DMS 273 (cell line): ENCODE results near the gene A2ML1.
"Not testable (repeated sequence)": the region's sequence is repeated elsewhere in the genome, so short reads cannot be mapped to it uniquely, and the experiment has no call there.

ENCODE experiments used
- DNase-seq: peaks from one replicate; lab custom pipeline; 2025; ENCODE audit not compliant: unreplicated experiment; lab: John Stamatoyannopoulos, UW

A2ML1 gene

DNA sequence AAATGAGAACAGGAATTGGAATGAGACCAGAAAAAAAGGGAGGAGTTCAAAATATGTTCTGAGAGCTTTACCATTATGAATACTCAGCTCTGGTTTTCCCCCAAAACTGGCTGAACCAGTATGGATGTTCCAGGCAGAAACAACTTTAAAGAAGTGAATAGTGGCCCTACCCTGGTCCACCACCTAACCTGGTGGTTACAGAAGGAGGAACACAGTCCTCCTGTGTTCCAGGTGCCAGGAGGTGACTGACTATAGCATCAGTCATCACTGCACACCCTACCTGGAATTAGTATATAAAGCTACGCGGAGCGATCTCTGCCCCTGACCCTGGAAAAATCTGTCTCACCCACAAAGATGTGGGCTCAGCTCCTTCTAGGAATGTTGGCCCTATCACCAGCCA, at the start of gene A2ML1:
Gene A2ML1, plus strand, starts transcription at position 324 of the 400 bp plus-strand sequence. Its CDS starts 31 bp downstream, at position 355.
- DNase-seq: no peak

DNA sequence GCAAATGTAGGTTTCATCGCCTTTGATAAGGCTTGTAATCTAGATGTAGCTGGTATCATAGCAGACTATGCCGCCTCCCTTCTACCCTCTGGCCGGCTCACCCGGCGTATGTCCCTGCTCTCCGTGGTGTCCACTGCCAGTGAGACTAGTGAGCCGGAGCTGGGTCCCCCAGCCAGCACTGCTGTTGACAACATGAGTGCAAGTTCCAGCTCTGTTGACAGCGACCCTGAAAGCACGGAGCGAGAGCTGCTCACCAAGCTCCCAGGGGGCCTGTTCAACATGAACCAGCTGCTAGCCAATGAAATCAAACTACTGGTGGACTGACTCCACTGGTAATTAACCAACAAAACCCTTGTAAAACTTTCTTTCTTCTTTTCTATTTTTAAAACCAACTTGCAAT, 49.0 kb upstream of the A2ML1 start:
- no peak for DNase-seq

DNA sequence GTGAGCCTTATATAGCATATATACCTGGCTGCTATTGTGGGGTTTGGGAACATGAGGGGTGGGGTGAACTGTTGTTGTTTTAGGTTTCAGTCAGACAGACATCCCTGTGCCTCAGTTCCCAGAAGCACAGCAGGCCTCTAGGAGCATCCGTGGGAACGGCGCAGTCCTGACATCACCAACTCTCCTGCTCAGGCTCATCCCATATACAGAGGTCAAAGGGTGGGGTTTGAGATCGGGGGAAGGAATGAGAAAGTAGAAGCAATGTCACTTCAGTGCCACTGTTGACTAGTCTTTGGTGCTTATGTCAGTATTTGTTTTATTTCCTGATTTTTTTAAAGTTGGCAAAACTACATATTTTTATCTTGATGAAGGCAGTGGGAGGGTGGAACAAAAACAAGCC, 43.1 kb upstream of the A2ML1 start:
- DNase-seq: no peak

DNA sequence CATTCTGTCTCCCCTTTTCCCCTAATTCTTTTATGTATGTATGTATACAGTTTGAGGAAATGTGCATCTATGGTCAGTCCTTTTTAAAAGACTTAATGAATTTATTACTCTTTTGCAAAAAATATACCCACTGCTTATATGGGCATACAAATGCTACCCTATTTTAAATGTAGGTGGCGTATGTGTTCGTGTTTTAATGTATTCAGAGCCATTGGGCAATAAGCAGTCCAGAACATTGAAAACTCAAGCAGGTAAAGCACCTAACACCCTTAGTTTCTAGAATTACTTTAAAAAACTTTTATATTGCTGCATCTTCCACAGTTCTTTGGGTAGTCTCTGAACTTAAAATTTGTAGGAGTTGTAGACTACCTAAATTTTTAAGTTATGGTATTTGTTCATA, 42.6 kb upstream of the A2ML1 start:
- DNase-seq: no peak

DNA sequence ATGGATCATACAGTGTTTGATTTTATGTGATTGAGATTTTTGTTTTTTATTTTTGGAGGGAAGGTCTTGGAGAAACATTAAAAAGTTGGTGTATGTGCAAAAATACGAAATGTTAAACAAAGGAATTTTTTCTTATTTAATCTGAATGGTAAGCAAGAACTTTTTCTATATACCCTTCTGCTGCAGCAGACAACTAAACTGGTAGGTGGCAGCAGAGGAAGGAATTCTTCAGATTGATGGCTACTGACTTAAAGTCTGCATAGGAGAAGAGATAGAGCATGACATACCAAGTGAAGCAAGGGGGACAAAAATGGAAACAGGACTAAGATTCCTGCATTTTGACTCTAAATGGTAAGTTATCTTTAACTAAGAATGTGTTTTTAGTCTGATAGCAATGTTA, 42.0 kb upstream of the A2ML1 start:
- DNase-seq: peak; percentile 13

DNA sequence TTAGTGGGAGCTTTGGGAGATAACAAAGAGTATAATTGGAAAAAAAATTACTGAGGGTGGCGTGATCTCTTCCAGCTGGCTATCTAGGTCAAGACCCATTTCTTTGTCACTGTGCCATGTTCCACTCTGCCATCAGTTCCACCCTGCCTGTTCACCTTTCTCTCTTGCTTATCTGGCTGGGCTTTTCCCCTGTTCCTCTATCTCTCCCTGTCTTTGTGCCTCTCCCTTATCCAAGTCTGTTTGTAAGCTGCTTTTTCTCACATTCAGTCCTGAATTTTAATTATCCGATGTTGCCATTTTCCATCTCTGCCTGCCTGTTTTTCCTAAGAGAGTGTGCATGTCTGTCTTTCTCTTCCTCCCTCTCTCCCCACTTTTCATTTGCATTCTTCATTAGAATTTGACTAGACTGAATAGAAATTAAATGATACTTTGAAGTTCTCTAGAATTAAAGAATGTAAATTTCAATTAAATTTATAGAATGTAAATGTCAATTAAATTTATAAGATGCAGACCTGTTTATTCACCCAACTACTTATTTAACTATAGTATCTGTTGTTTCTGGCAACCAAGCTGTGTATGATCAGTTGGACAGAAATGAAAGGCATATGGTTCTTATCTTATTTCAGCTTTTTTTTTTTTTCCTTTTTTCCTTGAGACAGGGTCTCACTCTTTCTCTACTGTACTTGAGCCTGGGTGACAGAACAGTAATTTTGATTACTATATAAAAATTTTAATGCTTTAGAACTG, 40.9 kb upstream of the A2ML1 start:
- DNase-seq: no peak

DNA sequence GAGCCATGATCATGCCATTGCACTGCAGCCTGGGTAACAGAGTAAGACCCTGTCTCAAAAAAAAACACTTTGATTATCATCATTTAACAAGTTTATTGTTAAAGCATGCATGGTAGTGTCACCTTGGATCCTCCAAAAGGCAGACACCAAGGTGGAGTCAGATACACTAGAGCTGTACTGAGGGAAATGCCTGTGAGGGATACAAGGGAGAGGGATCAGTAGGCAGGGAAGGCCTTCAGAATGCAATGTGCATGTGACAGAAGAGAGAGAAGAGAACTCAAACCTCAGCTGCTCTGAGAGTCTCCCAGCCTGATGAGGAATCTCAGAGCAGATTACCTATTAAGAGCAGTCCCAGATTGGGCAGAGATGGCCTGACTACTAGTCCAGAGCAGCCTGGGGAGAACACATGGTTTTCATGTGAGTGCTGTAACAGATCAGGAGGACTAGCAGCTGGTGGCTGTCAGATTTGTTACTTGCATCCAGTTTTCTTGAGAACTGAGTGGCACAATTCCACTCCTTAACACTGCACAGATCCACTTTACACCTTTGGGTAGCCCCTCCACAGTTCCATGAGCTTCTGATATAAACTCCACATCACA, 38.0 kb upstream of the A2ML1 start:
- peak; percentile 1 for DNase-seq

DNA sequence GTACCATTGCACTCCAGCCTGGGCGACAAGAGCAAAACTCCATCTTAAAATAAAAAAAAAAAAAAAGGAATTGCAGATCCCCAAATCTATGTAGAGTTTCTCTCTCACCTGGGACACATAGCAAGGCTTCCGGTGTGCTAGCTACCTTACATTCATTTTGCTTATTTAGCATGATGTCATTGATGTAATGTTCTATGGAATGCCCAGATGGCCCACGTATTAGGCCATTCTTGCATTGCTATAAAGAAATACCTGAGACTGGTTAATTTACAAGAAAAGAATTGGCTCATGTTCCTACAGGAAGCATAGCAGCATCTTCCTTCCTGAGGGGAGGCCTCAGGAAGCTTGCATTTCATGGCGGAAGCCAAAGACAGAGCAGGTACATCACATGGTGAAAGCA, 36.9 kb upstream of the A2ML1 start:
- no peak for DNase-seq

DNA sequence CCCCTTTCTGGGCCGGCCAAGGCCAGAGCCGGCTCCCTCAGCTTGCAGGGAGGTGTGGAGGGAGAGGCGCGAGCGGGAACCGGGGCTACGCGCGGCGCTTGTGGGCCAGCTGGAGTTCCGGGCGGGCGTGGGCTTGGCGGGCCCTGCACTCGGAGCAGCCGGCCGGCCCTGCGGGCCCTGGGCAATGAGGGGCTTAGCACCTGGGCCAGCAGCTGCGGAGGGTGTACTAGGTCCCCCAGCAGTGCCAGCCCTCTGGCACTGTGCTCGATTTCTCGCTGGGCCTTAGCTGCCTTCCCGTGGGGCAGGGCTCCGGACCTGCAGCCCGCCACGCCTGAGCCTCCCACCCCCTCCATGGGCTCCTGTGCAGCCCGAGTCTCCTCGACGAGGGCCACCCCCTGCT, 35.2 kb upstream of the A2ML1 start:
- DNase-seq: not testable (repeated sequence)

DNA sequence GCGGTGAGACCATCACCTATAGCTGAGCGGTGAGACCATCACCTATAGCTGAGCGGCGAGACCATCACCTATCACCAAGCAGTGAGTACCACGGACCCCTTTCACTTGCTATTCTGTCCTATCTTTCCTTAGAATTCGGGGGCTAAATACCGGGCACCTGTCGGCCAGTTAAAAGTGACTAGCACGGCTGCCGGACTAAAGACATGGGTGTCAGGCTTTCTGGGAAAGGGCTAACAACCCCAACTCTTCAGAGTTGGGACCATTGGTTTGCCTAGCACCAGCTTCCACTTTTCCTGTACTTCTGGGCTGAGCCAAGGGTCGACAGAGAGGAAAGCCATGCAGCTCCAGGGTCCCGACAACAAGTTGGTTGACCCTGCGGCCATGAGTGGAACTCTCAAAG, 33.7 kb upstream of the A2ML1 start:
- not testable (repeated sequence) for DNase-seq

DNA sequence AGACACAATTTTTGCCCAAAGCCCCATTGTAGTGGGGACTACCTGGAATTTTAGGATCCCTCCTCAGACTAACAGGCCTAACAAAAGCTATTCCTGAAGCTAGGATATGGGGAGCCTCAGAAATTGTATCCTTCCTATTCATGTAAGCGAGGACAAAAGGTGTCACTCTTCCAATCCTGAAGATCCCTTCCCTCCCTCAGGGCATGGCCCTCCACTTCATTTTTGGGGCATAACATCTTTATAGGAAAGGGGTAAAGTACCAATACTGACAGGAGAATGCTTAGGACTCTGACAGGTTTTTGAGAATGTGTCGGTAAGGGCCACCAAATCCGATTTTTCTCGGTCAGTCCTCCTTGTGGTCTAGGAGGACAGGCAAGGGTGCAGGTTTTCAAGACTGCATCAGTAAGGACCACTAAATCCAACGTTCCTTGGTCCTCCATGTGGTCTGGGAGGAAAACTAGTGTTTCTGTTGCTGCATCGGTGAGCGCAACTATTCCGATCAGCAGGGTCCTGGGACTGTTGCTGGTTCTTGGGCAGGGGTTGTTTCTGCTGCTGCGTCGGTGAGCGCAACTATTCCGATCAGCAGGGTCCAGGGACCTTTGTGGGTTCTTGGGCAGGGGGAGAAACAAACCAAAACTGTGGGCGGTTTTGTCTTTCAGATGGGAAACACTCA, 32.9 kb upstream of the A2ML1 start:
- not testable (repeated sequence) for DNase-seq

DNA sequence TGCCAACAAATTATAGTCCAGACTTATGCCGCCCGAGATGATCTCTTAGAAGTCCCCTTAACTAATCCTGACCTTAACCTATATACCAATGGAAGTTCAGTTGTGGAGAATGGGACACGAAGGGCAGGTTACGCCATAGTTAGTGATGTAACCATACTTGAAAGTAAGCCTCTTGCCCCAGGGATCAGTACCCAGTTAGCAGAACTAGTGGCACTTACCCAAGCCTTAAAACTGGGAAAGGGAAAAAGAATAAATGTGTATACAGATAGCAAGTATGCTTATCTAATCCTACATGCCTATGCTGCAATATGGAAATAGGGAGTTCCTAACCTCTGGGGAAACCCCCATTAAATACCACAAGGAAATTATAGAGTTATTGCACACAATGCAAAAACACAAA, 29.2 kb upstream of the A2ML1 start:
- not testable (repeated sequence) for DNase-seq

DNA sequence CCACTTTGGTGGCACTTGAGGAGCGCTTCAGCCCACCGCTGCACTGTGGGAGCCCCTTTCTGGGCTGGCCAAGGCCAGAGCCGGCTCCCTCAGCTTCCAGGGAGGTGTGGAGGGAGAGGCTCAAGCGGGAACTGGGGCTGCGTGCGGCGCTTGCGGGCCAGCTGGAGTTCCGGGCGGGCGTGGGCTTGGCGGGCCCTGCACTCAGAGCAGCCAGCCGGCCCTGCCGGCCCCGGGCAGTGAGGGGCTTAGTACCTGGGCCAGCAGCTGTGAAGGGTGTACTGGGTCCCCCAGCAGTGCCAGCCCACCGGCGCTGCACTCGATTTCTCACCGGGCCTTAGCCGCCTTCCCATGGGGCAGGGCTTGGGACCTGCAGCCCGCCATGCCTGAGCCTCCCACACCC, 27.8 kb upstream of the A2ML1 start:
- not testable (repeated sequence) for DNase-seq

DNA sequence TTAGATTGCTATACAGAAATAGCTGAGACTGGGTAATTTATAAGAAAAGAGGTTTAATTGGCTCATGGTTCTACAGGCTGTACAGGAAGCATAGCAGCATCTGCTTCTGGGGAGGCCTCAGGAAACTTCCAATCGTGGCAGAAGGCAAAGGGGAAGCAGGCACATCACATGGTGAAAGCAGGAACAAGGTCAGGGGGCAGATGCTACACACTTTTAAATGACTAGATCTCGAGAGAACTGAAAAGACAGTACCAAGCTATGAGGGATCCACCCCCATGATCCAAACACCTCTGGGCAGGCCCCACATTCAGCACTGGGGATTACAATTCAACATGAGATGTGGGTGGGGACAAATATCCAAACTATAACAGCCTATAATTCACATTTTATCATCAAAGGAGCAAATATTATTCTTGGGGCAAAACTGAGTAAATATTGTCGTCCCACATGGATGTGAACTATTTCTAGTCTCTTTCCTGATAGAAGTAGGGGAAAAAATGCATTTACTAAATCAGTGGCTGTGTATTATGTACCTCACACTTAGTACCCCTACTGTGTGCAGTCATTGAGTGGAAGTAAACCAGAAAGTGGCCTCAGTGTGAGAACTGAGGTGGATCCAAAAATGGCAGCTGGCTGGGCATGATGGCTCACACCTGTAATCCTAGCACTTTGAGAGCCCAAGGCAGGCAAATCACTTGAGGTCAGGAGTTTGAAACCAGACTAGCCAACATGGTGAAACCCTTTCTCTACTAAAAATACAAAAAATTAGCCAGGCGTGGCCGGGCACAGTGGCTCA, 25.4 kb upstream of the A2ML1 start:
- no peak for DNase-seq

DNA sequence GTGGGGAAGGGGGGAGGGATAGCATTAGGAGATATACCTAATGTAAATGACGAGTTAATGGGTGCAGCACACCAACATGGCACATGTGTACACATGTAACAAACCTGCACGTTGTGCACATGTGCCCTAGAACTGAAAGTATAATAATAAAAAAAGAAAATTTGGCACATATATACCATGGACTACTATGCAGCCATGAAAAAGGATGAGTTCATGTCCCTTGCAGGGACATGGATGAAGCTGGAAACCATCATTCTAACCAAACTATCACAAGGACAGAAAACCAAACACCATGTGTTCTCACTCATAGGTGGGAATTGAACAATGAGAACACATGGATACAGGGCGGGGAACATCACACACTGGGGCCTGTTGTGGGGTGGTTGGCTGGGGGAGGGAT, 21.2 kb upstream of the A2ML1 start:
- not testable (repeated sequence) for DNase-seq

DNA sequence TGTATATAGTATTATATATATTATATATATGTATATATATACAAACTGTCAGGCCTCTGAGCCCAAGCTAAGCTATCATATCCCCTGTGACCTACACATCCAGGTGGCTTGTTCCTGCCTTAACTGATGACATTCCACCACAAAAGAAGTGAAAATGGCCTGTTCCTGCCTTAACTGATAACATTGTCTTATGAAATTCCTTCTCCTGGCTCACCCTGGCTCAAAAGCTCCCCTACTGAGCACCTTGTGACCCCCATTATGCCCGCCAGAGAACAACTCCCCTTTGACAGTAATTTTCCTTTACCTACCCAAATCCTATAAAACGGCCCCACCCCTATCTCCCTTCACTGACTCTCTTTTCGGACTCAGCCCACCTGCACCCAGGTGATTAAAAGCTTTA, 17.6 kb upstream of the A2ML1 start:
- not testable (repeated sequence) for DNase-seq

DNA sequence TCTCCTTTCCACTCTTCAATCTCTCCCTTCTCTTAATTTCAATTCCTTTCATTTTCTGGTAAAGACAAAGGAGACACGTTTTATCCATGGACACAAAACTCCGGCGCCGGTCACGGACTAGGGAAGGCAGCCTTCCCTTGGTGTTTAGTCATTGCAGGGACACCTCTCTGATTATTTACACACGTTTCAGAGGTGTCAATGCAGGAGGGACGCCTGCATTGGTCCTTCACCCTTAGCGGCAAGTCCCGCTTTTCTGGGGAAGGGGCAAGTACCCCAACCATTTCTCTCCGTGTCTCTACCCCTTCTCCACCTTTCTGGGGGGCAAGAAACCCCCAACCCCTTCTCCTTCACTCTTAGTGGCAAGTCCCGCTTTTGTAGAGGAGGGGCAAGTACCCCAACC, 16.9 kb upstream of the A2ML1 start:
- DNase-seq: not testable (repeated sequence)

DNA sequence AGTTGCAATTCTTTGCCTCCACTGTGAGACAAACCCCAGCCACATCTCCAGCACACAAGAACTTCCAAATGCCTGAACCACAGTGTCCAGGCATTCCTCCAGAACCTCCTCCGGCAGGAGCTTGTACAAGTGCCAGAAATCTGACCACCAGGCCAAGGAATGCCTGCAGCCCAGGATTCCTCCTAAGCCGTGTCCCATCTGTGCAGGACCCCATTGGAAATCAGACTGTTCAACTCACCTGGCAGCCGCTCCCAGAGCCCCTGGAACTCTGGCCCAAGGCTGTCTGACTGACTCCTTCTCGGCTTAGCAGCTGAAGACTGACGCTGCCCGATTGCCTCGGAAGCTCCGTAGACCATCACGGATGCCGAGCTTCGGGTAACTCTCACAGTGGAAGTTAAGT, 15.3 kb upstream of the A2ML1 start:
- DNase-seq: not testable (repeated sequence)

DNA sequence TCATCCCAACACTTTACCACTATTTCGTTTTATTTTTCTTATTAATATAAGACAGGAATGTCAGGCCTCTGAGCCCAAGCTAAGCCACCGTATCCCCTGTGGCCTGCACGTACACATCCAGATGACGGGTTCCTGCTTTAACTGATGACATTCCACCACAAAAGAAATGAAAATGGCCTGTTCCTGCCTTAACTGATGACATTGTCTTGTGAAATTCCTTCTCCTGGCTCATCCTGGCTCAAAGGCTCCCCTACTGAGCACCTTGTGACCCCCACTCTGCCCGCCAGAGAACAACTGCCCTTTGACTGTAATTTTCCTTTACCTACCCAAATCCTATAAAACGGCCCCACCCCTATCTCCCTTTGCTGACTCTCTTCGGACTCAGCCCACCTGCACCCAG, 12.3 kb upstream of the A2ML1 start:
- not testable (repeated sequence) for DNase-seq

DNA sequence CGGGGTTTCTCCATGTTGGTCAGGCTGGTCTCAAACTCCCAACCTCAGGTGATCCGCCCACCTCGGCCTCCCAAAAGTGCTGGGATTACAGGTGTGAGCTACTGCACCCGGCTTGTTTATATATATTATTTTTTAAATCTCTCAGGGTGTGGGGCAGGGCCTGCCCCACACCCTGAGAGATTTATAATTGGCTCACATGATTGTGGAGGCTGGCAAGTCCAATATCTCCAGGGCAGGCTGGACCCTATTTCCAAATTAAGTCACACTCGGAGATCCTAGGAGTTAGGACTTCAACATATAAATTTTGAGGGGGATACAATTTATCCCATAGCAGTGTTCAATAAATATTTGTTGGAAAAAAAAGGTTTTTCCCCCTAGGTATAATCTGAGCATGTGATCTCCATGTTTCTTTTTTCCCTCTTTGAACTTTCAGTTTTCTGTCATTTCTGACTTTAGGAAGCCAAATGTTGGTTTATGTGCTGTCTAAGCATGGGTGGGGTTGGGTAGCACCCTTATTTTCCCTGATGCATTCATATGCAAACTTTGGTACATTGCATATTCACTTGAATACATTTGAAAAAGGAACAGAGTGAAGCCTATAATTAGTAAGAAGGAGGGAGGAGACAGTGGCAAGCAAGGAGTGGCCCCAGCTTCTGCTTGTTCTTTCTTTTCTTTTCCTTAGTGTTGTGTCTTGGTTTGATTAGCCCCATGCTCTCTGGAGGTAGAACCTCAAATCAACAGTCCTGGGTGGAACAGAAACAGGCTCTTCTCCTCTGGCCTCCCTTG, 8.7 kb upstream of the A2ML1 start:
- no peak for DNase-seq
